Testis (tissue), 2 donors: ENCODE measurements around the gene RNMT.

ENCODE experiments used
- CTCF ChIP-seq, 3 experiments: fragments of 450-650 bp in 2 of 3; fragments of 200-600 bp in 1 of 3; sonication (generic) in 1 of 3; IDR thresholded peaks; one replicate each; pipeline ENCODE4 v1.5.1; 2016 to 2019; ENCODE audit warnings: antibody characterized with exemption in 3 of 3, mild to moderate bottlenecking in 2 of 3, moderate library complexity in 1 of 3
- POLR2A ChIP-seq: fragments of 450-650 bp; IDR thresholded peaks from one replicate; pipeline ENCODE4 v1.6.1; 2017; ENCODE audit warnings: antibody characterized with exemption, mild to moderate bottlenecking, moderate library complexity

- TF ChIP-seq CTCF (IDR thresholded peaks at IDR 0.05) (no peak), POLR2A (no peak)
Measured at GRCh38 chr18:13758622-13759021, 32.1 kb downstream of the RNMT start.
